SK-N-SH treated with all-trans-retinoic acid at 6 μM for 48 hours (cell line): Measurements from ENCODE around the gene BACH1.

ENCODE experiments used
- ATAC-seq: fragments of 200-7000 bp; cut with Tn5 transposase; 3 replicates; pipeline ENCODE4 v1.9.1; 2020; ENCODE audit warnings: mild to moderate bottlenecking, moderate library complexity
- ARNTL ChIP-seq: fragments of 450-650 bp; formaldehyde crosslinking; IDR thresholded peaks from 2 replicates; pipeline ENCODE4 v1.5.0; 2020; ENCODE audit warnings: low read depth, mild to moderate bottlenecking, moderate library complexity, borderline replicate concordance
- BACH2 ChIP-seq: fragments of 250-450 bp; sonication (Bioruptor Pico); IDR thresholded peaks from 2 replicates; pipeline ENCODE4 v1.9.0; 2021; ENCODE audit warnings: mild to moderate bottlenecking, borderline replicate concordance
- CREB5 ChIP-seq: fragments of 250-450 bp; sonication (Bioruptor Pico); IDR thresholded peaks from 2 replicates; pipeline ENCODE4 v1.5.1; 2020; ENCODE audit warnings: low read depth, mild to moderate bottlenecking, moderate library complexity
- CSDC2 ChIP-seq: fragments of 250-450 bp; sonication (Bioruptor Pico); IDR thresholded peaks from 2 replicates; pipeline ENCODE4 v1.5.0; 2020; ENCODE audit warnings: mild to moderate bottlenecking, moderate library complexity
- GLIS3 ChIP-seq: fragments of 250-450 bp; sonication (Bioruptor Pico); IDR thresholded peaks from 2 replicates; pipeline ENCODE4 v1.5.0; 2020; ENCODE audit warnings: mild to moderate bottlenecking, moderate library complexity
- ISL1 ChIP-seq: fragments of 250-450 bp; sonication (Bioruptor Pico); IDR thresholded peaks from 2 replicates; pipeline ENCODE4 v2.1.2; 2022; ENCODE audit warnings: mild to moderate bottlenecking, moderate library complexity
- PPARA ChIP-seq: fragments of 250-450 bp; sonication (Bioruptor Pico); IDR thresholded peaks from 2 replicates; pipeline ENCODE4 v1.5.0; 2020; ENCODE audit warnings: mild to moderate bottlenecking, borderline replicate concordance
- RARB ChIP-seq: fragments of 250-450 bp; sonication (Bioruptor Pico); IDR thresholded peaks from 2 replicates; pipeline ENCODE4 v1.8.0; 2021; ENCODE audit warnings: mild to moderate bottlenecking, moderate library complexity
- SNAI2 ChIP-seq: fragments of 250-450 bp; sonication (Bioruptor Pico); IDR thresholded peaks from 2 replicates; pipeline ENCODE4 v1.5.0; 2020; ENCODE audit warnings: mild to moderate bottlenecking, moderate library complexity
- TCF4 ChIP-seq: fragments of 250-450 bp; sonication (Bioruptor Pico); IDR thresholded peaks from 2 replicates; pipeline ENCODE4 v1.8.0; 2021; ENCODE audit warnings: mild to moderate bottlenecking, moderate library complexity, borderline replicate concordance
- TOX ChIP-seq: fragments of 250-450 bp; sonication (Bioruptor Pico); IDR thresholded peaks from 2 replicates; pipeline ENCODE4 v1.8.0; 2021; ENCODE audit warnings: mild to moderate bottlenecking, moderate library complexity, borderline replicate concordance
- TSHZ2 ChIP-seq: fragments of 250-450 bp; sonication (Bioruptor Pico); IDR thresholded peaks from 2 replicates; pipeline ENCODE4 v1.5.0; 2020; ENCODE audit warnings: mild to moderate bottlenecking, moderate library complexity
- ZC3H10 ChIP-seq: fragments of 250-450 bp; sonication (Bioruptor Pico); IDR thresholded peaks from 2 replicates; pipeline ENCODE4 v1.5.1; 2021; ENCODE audit warnings: mild to moderate bottlenecking, moderate library complexity
- ZFP3 ChIP-seq: fragments of 250-450 bp; sonication (Bioruptor Pico); IDR thresholded peaks from 2 replicates; pipeline ENCODE4 v1.5.0; 2020; ENCODE audit warnings: mild to moderate bottlenecking, moderate library complexity
- ZFP30 ChIP-seq: fragments of 450-650 bp; formaldehyde crosslinking; IDR thresholded peaks from 2 replicates; pipeline ENCODE4 v1.5.0; 2022; ENCODE audit warnings: mild to moderate bottlenecking, moderate library complexity
- ZNF565 ChIP-seq: fragments of 450-650 bp; formaldehyde crosslinking; conservative IDR thresholded peaks from 2 replicates; pipeline ENCODE4 v1.5.0; 2020; ENCODE audit warnings: low read depth, mild to moderate bottlenecking, moderate library complexity
- ZNF70 ChIP-seq: fragments of 450-650 bp; formaldehyde crosslinking; IDR thresholded peaks from 2 replicates; pipeline ENCODE4 v1.5.0; 2020; ENCODE audit warnings: mild to moderate bottlenecking, moderate library complexity
- ZNF8 ChIP-seq: fragments of 450-650 bp; formaldehyde crosslinking; IDR thresholded peaks from 2 replicates; pipeline ENCODE4 v1.5.0; 2020; ENCODE audit warnings: mild to moderate bottlenecking, moderate library complexity
- TF ChIP-seq, protein P1 (sequence below): fragments of 250-450 bp; sonication (Bioruptor Pico); IDR thresholded peaks from 2 replicates; pipeline ENCODE4 v1.8.0; 2020; ENCODE audit warnings: mild to moderate bottlenecking, moderate library complexity, borderline replicate concordance
- TF ChIP-seq, protein P2 (sequence below): fragments of 250-450 bp; sonication (Bioruptor Pico); IDR thresholded peaks from 2 replicates; pipeline ENCODE4 v1.5.1; 2021; ENCODE audit warnings: mild to moderate bottlenecking, moderate library complexity

The BACH1 gene

DNA sequence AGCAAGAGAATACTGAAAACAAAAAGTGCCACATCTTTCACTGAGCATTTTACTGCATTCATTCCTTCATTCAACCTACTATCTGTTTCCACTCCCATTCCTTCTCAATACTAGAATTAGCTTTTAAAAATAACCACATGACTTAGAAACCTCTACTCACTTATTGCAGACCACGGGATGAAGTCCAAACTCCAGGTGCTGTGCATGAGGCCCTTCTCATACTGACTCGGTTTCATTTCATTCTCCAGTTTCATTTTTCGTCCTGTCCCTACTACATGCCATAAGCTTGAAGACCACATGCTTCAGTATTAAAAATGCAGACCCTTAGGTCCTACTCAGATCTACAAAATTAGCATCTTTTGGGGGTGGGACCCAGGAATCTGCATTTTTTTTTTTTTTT, 2.3 kb upstream of the BACH1 start (continued):
- TF ChIP-seq, protein P1, sequence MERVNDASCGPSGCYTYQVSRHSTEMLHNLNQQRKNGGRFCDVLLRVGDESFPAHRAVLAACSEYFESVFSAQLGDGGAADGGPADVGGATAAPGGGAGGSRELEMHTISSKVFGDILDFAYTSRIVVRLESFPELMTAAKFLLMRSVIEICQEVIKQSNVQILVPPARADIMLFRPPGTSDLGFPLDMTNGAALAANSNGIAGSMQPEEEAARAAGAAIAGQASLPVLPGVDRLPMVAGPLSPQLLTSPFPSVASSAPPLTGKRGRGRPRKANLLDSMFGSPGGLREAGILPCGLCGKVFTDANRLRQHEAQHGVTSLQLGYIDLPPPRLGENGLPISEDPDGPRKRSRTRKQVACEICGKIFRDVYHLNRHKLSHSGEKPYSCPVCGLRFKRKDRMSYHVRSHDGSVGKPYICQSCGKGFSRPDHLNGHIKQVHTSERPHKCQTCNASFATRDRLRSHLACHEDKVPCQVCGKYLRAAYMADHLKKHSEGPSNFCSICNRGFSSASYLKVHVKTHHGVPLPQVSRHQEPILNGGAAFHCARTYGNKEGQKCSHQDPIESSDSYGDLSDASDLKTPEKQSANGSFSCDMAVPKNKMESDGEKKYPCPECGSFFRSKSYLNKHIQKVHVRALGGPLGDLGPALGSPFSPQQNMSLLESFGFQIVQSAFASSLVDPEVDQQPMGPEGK = no peak
- TF ChIP-seq TOX (CRISPR knock-in tag) = no peak
- no peak for TF ChIP-seq ZFP30 (CRISPR knock-in tag)
- no peak for TF ChIP-seq ZFP3

DNA sequence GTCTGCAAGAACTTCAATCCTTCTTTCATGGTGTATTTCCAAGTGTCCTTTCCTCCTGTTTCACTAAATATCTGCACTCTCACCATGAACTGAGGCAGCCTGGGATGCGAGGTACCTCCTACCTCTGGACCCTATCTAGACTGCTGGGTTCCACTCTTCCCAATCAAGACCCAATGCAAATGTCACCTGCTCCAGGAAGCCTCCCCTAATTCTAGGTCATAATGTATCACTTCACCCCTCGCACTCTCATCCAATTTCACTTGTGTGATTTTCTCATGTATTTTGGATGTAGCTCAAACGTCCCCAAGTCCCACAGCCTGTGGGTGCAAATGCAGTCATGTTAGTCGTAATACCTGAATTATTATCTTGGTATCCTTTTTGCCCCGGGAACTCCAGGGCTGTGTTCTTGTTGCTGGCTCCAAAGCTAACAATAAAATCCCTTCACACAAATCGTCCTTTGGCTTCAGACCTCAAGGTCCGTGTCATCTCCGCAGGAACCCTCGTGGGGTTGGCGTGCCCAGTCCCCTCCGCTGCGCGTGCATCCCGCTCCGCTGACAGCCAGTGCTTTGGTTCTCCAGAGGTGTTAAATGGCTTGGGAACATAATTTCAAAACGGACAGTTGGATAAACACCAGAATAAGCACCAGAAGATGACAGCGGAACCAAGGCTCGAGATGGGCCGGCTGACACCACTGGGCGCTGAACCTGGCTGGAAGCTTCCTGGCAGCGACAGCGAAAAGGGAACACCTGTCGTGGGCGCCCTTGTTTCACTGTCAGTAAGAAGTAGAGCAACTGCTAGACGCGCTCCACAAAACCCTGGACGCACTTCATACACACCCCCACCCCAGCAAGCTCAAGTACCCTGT, 1.0 kb upstream of the BACH1 start:
- no peak for ATAC-seq
- TF ChIP-seq ZFP3 (no peak), TCF4 (no peak), CSDC2 (CRISPR knock-in tag) (no peak), CREB5 (CRISPR knock-in tag) (no peak), PPARA (CRISPR knock-in tag) (no peak), ZNF8 (CRISPR knock-in tag) (no peak), ARNTL (CRISPR knock-in tag) (no peak), ISL1 (CRISPR knock-in tag) (no peak), RARB (CRISPR knock-in tag) (no peak), BACH2 (CRISPR knock-in tag) (no peak), TOX (CRISPR knock-in tag) (no peak), SNAI2 (CRISPR knock-in tag) (no peak), ZNF565 (CRISPR knock-in tag) (no peak), ZNF70 (no peak), ZFP30 (CRISPR knock-in tag) (no peak), ZC3H10 (CRISPR knock-in tag) (no peak), TSHZ2 (CRISPR knock-in tag) (no peak), GLIS3 (no peak)
- TF ChIP-seq, protein P1 = no peak
- TF ChIP-seq, protein P2, sequence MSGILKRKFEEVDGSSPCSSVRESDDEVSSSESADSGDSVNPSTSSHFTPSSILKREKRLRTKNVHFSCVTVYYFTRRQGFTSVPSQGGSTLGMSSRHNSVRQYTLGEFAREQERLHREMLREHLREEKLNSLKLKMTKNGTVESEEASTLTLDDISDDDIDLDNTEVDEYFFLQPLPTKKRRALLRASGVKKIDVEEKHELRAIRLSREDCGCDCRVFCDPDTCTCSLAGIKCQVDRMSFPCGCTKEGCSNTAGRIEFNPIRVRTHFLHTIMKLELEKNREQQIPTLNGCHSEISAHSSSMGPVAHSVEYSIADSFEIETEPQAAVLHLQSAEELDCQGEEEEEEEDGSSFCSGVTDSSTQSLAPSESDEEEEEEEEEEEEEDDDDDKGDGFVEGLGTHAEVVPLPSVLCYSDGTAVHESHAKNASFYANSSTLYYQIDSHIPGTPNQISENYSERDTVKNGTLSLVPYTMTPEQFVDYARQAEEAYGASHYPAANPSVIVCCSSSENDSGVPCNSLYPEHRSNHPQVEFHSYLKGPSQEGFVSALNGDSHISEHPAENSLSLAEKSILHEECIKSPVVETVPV (CRISPR knock-in tag) = no peak
